ENCODE measurements around the gene CACNA1F.

Gene CACNA1F

DNA sequence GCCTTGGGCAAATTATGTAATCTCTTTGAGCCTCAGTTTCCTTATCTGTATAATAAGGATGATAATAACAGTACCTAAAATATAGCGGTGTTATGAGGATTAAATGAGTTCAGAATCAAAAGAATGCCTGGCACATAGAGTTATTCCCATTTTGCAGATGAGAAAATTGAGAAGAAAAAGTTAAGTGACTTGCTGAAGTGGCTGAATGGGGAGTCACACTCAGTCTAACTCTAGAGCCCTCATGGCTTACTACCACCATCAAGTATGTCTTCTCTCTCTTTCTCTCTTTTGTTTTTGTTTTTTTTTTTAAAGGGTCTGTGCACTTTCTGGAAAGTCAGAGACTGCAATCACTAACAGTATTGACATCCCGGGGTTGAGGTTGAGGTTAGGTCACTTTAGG is 615 bp downstream of the CACNA1F start:
- DNase-seq, result no peak
- intact Hi-C loops (cut with DNase I), result no loop called here

DNA sequence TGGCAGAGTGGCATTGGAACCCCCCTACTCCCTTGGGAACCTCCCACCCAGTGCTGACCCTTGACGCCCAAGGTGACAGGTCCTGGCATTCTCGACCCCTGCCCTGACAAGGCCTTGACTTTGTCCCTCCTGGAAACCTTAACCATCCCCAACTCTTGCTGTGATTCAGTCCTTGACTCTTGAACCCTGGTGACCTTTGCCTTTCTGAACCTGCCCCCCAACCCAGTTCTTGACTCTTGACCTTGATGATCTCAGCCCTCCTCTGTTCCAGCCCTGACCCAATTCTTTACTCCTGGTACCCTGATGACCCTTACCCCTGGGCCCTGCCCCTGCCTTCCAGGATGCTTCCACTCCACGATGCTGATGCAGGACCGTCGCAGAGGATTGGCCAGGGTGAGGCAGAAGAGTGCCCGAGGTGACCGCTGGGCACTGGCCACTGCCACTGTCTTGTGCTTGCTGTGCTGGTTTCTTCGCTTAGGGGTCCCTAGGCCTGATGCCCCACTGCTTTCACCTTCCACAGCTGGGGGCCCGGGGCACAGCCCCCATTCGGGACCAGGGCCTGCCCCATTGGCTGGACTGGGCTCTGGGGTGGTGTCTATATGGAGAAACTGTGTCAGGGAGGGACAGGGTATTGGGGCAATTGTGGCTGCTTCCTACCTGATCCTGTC is 1.7 kb downstream of the CACNA1F start:
- intact Hi-C loops (cut with DNase I), result no loop called here
- peak in 1 of 10 donors; percentile 55 for DNase-seq

DNA sequence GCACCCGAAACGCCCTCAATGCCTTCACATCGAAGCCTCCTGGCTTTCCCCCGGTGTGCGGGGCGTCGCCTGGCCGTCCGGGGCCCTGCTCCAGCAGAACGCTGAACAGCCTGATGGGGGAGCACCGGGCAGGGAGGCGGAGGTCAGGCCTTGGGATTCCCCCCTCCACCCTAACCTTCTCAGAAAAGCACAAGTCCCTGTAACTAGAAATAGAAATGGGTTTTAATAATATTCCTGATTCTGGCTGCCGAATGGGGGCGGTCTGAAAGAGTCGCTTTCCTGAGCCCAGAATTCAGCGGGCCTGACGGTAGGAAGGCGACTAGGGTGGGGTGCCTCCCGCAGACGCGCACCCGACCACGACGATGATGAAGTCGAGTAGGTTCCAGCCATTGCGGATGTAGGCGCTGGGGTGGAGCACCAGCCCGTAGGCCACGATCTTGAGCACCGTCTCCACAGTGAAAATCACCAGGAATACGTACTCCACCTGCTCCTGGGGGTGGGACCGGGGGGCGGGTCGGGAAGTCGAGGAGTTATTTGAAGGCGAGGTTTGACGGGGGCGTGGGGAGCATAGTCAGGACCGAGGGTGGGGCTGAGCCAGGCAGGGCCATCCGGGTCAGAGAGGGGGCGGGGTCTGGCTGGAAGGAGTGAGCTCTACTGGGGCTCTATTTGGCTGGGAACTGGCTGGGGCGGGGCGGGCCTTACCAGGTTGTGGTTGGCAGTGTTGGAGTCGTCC is 2.5 kb downstream of the CACNA1F start:
- peak in 3 of 10 donors; percentile 8 to 61 (median 15) for DNase-seq
- intact Hi-C loops (cut with DNase I), result no loop called here

DNA sequence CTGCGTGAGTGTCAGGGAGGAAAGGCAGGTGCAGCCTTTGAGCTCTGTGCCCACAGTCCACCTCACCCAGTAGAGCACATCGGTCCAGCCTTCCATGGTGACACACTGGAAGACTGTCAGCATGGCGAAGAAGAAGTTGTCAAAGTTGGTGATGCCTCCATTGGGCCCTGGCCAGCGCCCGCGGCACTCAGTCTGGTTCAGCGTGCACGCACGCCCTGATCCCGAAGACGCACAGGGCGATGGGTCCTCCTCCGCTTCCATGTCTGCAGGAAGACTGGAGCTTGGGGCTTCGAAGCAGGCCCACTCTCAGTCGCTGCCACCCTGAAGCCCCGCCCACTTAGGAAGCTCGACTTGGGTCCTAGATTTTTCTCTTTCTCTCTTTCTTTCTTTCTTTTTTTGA is 5.0 kb downstream of the CACNA1F start:
- peak in 1 of 10 donors; percentile 61 for DNase-seq
- intact Hi-C loops (cut with DNase I), result no loop called here

DNA sequence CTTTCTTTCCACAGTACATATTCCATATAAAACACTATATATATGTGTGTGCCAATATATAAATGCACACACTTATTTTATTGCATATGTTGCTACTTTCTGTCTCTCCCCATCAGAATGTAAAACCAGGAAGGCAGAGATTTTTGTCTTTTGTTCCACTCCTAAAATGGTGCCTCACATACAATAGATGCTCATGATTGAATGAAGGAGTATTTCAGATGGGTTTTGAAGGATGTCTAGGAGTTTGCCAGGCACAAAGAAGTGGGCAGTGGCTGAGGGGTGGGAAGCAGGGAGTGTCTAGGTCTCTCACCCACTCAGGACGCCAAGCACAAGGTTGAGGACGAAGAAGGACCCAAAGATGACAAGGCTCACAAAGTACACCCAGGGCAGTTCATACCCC is 5.4 kb downstream of the CACNA1F start:
- intact Hi-C loops (cut with DNase I), result no loop called here

DNA sequence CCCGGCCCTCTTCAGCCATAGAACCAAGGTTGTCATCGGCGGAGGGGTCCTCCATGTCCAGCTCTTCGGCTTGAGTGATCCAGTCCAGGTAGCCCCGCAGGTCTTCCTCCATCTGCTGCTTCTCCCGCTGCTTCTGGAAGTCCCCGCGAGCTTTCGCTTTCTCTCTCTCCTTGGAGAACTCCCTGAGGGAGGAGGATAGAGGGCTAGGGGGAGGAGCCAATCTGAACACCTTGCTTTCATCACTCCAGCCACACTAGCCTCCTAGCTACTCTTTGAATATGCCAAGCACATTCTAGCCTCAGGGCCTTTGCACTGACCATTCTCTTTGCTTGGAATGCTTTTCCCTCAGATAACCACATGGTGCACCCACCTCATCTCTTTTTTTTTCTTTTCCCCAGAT is 6.2 kb downstream of the CACNA1F start:
- intact Hi-C loops (cut with DNase I), result no loop called here

More for the DNA sequence above, 5.4 kb downstream of the CACNA1F start:
- DNase-seq, result no peak

DNA sequence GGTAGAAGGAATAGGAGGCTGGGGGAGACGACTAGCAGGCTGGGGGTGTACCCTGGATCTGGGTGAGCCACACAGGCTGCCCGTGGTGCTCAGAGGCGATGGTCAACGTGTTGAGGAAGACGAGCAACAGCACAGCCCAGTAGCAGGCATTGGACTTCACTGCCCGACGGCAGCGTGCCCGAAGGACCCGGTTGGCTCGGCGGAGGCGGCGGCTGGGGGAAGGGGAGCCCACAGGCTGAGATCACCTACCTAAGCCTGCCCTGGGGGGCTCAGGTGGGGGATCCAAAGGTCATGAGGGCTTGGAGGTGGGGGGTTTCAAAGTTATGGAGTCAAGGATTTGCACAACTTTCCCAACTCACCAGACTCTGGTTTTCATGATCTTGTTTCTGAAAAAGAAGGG is 7.3 kb downstream of the CACNA1F start:
- peak in 1 of 10 donors; percentile 64 for DNase-seq

More for the DNA sequence above, 6.2 kb downstream of the CACNA1F start:
- peak in 1 of 10 donors; percentile 73 for DNase-seq

DNA sequence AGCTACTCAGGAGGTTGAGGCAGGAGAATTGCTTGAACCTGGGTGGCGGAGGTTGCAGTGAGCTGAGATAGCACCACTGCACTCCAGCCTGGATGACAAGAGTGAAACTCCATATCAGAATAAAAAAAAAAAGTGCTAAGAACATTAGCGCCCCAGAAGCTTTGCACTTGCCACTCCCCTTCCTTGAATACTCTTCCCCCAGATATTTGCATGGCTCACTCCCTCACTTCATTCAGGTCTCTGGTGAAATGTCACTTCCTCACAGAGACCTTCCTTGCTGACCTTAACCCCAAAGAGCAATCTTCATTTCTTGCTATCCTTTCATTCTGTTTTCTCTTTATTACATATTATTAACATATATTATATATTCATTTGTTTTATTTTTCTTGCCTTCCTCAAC is 11.3 kb downstream of the CACNA1F start:
- no peak for DNase-seq
- intact Hi-C loops (cut with DNase I), result no loop called here

More for the DNA sequence above, 7.3 kb downstream of the CACNA1F start:
- intact Hi-C loops (cut with DNase I), result no loop called here

DNA sequence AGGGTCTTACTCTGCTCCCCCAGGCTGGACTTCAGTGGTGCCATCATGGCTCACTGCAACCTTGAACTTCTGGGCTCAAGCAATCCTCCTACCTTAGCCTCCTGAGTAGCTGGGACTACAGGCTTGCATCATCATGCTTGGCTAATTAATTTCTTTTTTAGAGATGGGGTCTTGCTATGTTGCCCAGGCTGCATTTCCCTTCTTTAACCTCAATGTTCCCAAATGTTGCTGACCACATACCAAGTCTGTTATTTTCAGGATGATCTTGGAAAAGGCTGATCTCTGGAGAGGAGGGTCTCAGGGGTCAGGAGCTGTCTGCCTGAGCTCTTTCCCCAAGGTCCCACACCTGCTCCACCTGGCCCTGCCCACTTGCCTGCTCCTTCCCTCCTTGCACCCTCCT is 13.0 kb downstream of the CACNA1F start:
- intact Hi-C loops (cut with DNase I), result no loop called here
- no peak for DNase-seq

DNA sequence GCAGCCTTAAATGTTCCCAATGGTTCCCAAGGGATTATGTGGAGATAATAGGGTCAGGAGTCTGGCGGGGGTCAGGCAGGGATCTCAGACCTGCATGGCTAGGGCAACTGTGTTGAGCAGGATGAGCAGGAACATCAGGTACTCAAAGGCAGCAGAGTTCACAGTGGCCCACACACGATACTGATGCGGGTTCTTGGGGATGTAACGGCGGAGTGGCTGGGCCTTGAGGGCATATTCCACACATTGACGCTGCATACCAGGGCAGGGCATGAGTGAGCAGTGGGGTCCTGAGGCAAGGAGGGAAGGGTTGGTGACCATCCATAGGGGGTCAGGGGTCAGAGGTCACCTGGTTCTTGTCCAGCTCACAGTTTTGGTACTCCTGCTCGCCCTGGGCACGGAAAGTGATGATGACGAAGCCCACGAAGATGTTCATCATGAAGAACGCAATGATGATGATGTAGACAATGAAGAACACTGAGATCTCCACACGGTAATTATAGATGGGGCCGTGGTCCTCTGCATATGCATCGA is 18.1 kb downstream of the CACNA1F start:
- intact Hi-C loops (cut with DNase I), result no loop called here
- peak in 1 of 10 donors; percentile 38 for DNase-seq

DNA sequence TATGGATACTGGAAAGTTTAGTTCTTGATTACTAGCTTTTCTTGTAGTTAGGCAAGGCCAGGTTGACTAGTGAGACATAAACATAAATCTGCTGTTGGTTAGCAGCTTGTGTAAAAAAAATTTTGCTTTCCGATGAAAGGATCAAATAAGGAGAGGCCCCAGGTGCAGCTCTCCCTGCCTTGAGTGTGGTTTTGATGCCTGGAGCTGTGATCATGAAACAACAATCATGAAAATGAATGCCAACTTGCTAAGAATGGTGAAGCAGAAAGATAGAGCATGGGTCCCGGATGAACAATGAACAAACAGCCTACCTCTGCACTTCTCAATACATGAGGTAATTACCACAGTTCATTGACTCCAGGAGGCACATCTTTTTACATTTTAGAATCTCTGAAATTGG is 18.7 kb downstream of the CACNA1F start:
- intact Hi-C loops (cut with DNase I), result no loop called here
- DNase-seq, result no peak

DNA sequence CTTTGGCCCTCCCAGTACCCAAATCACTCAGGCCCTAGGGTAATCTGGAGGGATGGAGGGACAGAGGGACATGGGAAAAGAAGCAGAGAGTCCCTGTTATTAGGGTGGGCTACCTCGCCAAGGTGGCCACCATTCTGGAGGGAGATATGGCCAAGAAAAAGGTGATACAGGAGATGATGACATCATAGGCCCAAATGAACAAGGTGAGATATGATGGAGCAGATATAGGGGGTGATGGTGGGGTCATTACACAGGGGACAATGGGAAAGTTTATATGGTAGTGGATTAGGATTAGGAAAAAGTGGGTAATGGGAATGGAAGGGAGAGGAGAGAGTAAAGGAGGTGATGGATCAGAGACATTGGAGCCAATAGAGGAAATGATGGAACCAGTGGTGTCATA is 20.3 kb downstream of the CACNA1F start:
- intact Hi-C loops (cut with DNase I), result no loop called here

DNA sequence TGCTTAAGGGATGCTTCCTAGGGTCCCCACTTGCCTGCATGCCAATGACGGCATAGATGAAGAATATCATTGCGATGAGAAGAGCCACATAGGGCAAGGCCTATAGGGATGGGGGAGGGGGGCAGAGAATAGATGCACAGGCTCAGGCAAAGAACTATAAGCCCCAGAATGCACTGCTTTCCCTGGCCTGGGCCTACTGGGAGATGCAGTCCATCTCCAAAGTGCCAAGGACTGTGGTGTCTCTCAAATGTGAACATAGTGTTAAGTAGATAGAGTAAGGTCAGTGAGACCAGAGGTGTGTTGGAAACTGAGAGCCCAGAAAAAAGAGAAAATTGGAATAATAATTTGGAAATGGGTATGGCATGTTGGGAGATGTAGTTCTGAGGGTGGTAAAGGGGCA is 20.9 kb downstream of the CACNA1F start:
- intact Hi-C loops (cut with DNase I), result no loop called here
- no peak for DNase-seq

More for the DNA sequence above, 20.3 kb downstream of the CACNA1F start:
- no peak for DNase-seq

DNA sequence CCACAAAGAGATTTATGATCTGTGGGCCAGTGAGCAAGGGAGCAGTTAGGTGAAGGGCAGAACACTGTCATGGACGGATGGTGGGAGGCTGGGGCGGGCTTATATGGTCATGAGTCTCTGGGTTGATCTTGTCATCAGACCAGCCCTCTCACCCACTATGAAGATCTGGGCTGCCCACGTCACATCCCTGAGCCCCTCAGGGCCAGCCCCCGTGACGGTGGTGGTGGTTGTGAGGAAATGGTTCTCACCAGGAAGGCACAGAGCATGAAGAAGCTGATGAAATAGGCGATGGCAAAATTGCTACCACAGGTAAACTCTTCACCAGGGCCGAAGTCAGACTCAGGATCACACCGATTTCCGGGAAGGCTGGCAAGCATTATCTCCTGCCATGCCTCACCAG is 22.1 kb downstream of the CACNA1F start:
- intact Hi-C loops (cut with DNase I), result no loop called here
- DNase-seq, result peak in 1 of 10 donors; percentile 70

DNA sequence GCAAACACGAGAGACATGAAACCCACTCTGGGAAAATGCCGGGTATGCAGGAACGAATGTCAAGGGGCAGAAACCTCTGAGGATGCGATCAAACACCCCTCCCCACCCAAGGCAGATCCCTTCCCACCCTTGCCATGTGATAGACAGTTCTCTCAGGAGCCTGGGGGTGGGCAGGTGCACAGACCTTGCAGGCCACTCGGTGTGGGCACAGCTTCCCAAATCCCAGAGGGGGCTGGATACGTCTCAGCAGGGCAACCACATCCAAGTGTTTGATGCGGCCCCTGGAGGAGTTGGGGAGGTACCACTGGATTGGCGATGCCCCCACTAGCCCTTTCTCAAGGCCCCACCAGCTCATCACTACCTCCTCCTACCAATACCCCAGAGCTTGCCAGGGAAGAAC is 22.7 kb downstream of the CACNA1F start:
- intact Hi-C loops (cut with DNase I), result no loop called here
- DNase-seq, result peak in 1 of 10 donors; percentile 52

DNA sequence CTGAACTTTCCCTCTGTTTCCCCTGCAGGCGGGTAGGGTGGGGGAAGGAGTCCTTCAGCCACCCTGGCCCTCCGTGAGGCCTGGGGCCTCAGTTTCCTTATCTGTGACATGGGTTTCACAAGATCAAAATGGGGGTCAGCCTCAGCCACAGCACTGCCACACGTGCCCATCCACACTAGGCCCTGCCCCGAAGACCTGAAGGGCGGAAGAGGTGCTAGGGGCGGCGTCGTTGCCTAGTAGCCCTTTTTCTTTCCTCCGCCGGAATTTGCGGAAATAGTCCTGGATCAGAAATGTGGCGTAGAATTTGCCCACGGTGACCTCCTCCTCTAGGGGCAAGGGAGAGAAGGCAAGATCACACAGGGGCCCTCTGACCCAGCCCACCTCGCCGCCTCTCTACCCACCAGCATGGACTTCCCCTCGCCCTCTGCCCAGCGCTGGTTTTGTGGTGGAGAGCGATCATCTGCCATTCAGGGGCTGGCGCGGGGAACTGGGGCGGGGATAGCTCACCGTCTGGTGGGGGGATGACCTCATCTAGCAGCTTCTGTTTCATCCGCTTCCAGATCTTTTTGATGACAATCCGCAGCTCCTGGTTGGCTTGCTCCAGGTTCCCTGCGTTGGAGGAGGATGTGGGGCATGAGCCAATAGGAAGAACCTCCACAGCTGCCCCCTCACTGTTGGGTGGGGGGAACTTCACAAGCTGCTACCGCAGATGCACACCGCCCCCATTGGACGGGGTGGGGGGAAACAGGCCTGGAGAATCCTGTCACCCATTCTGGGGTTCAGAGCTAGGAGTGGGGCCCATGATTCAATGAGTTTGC is 23.5 kb downstream of the CACNA1F start:
- DNase-seq, result peak in 6 of 10 donors; percentile 40 to 90 (median 44)
- intact Hi-C loops (cut with DNase I), result no loop called here

DNA sequence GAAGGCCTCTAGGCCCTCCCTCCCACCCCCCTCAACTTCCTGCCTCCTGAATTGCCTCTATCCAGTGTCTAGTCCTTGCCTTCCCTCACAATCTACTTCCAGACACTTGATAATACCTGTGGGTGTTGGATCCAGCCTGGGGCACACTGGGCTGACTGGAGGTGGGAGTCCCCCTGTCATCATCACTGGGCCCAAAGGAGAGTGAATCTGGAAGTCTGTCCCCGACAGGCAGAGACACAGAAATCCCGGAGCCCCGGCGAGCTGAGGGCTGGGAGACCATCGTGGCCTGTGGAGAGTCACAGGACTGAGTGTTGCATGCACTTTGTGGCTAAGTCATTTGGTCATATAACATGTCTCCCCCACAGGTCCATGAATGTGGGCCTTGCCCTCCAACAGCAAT is 24.7 kb downstream of the CACNA1F start:
- intact Hi-C loops (cut with DNase I), result no loop called here
- DNase-seq, result peak in 2 of 10 donors; percentile 54 to 66

DNA sequence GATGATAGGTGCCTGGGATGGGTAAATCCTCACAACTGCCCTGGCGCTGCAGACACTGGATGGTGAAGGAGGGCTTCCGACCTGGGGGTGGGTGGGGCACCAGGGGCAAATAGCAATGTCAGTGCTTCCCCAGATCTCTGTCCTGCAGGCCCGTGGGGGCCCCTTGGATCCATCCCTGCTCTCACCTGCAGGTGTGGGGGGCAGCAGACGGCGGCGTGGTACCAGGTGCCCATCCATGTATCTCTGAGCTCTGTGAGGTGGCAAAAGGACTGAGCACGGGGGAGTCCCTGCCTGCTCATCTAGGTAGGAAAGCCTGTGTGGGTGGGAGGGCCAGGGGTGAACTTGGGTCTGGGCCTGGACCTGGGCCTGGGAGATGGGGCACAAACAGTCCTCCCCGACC is 26.6 kb downstream of the CACNA1F start:
- DNase-seq, result peak in 1 of 10 donors; percentile 16
- intact Hi-C loops (cut with DNase I), result no loop called here

DNA sequence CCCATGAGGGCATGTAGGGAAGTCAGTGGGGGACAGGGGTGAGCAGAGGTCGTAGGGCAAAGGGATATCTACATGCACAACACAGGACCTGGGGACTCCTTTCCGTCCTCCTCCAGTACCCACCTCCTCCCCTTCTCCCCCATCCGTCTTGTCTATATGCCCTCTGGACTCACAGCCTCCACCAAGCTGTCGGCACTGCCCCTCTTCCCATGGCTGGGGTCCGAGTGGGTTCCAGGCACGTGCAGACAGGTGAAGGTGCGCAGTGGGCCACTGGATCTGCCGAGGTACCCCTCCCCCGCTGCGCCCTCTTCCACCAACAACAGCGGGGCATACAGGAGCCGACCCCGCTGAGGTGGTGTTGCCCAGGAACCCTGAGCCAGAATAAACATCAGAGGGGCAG is 27.7 kb downstream of the CACNA1F start:
- DNase-seq, result peak in 2 of 10 donors; percentile 45 to 66
- intact Hi-C loops (cut with DNase I), result no loop called here

DNA sequence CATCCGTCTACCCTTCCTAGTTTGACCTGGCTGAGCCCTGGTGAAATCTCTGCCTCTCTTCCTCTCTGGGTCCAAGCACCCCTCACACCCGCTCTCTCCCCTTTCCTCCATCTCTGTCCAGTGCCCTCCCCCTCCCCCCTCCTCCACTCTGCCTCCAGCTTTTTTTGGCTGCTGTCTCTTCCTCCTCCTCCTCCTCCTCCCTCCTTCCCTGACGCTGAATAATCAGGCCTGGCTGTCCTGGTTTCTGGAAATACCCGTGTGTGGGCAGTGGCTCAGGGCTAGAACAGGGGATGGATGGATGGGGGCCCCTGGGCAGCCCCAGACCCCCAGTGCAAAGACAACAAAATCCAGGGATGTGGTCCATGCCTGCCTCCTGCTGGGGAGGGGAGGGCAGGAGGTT is 28.4 kb downstream of the CACNA1F start:
- DNase-seq, result peak in 3 of 10 donors; percentile 41 to 89 (median 68)
- intact Hi-C loops (cut with DNase I), result no loop called here

DNA sequence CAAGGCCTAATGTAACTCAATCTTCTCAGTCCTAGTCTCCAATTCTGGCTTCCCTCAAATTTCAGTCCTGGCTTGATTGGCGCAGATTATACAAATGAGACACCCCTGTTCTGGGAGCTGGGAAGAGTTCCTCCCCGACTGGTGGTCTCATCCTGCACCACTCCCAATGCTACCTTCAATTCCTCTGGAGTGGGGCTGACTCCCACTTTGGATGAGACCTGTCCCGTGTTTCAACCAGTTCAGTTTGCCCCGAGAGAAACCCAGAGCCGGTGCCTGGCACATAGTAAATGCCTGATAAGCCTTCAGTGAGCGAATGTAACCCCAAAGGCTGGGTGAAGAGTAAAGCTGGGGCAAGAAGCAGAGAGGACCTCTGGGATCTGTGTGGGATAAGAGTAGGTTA is 29.1 kb downstream of the CACNA1F start:
- intact Hi-C loops (cut with DNase I), result no loop called here
- peak in 2 of 10 donors; percentile 66 to 79 for DNase-seq
